GM18520 (cell line): ENCODE measurements around the gene ZNF565.
"Not testable (repeated sequence)": the region's sequence is repeated elsewhere in the genome, so short reads cannot be mapped to it uniquely, and the experiment has no call there.

Experiments used
- ATAC-seq: cut with Tn5 transposase; IDR thresholded peaks from one replicate; pipeline ENCODE4 v1.9.1; 2021; ENCODE audit not compliant: unreplicated experiment

Gene ZNF565

GRCh38 chr19:36214386-36215275, at the start of gene ZNF565, which contains the start of gene ZNF146:
ZNF565 (minus strand) TSS chr19:36214665; CDS start chr19:36201985, 12,680 bp downstream.
ZNF146 (plus strand) TSS chr19:36215106; CDS start chr19:36236441, 21,335 bp downstream.
- peak; percentile 82 for ATAC-seq

GRCh38 chr19:36259211-36259610, 44.7 kb upstream of the ZNF565 start:
- ATAC-seq, result no peak

DNA sequence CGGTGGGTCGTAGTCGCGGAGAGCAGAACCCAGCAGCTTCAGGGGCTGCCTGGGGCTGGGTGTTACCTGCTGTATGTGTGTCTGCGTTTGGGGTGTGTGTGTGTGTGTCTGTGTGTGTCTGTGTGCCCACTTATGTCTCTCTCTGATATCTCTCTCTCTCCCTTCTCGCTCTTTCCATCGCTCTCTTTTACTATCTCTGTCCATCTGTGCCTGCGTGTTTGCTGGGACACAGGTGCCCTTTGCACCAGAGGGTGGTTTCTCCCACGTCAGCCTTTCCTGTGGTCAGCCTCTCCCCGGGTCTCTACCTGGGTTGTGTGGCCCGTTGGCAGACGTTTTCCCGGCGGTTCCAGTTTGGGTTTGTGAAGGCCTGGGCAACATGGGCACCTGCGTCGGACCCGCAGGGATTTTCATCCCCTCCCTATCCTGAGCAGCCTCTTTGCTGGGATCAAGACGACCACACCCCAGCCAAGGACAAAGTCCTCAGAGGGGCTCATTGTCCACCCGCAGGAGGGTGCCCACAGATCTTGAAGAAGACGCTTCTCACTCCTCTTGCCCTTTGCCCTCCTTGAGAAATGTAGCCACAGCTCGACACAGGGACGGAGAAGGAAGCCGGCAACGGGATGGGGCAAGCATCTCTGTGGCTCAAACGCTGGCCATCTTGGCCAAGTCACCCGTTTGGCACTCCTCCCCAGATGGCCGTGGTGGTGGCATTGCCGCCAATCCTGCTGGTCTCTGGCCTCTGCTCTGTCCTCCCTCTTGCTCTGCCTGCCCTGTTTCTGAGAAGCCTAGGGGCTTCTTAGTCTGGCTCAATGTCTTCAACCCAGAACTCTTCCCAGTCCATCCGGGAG, 43.8 kb upstream of the ZNF565 start:
- no peak for ATAC-seq

DNA sequence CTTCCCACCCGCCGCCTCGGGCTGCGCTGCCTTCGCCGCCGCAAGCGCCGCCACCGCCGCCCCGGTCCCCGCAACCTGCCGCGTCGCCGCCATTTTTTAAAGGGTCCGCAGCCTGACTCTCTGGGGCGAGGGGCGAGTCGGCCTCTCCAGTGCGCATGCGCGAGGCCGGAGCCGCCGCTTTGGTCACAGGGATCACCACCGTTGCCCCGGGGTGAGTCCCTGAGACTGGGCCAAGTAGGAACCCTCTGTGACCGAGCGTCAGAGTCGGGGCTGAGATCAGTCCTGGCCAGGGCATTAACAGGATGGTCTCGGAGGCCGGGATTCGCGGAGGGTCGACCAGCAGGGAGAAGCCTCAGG, 43.0 kb upstream of the ZNF565 start:
- ATAC-seq, result no peak

DNA sequence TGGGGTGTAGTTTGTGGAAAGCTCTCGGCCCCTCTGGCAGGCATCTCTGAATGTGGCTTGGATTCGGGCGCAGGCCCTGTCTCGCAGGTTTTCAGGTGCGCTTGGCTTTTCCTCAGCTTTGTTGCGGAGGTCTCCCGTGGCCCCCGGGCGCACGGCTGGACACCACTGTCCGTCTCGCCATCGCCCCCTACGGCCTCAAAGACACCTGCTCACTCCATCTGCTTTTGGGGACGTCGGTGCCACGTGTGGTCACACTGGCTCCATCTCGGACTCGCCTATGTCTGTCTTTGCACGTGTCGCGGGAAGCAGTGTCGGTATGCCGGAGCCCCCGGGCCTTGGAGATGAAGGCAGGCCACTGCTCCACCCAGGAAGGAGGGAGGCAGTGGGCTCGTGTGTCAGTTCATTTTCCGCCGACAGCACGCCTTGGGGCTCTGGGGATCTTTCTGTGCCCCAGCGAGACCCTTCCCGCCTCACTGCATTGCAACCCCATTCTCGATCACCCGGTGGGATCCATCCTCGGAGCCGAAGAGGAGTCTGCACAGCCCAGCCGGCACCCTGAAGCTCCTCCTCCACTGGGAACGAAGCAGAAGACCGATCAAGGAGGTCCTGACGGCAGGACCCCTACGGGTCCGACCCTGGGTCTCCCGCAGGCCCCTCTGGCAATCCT, 42.5 kb upstream of the ZNF565 start:
- no peak for ATAC-seq

GRCh38 chr19:36256064-36256463, 41.6 kb upstream of the ZNF565 start:
- ATAC-seq, result no peak

DNA sequence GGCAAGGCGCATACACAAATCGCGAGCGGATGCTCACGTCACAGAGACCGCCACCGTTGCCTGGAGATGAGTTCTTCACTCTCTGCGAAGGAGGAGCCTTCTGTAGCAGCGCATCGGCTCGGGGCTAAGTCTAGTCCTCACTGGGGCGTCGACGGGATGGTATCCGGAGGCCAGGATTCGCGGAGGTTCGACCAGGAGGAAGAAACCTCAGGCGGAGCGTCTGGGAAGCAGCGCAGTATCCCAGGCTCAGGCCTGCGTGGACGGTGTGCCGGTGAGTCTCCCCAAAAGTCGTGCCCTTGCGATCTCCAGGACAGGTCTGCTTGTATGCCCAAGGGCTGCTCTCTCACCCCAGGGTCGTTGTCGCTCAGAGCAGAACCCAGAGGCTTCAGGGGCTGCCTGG, 40.9 kb upstream of the ZNF565 start:
- ATAC-seq, result no peak

DNA sequence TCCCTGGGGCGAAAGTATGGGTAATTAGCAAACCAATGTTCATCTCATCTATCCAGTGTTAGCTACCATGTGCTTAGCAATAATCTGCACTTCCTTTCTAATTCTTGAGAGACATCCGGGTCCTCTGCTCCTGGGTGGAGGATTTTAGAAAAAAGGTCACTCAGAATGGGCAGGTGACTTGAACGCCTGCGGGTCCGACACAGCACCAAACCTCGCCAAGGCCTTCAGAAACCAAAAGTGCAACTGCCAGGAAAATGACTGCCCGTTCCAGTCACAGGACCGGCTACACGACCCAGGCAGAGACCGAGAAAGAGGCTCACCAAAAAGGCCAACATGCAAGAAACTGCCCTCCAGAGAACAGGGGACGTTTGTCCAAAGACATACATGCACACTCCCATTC, 40.4 kb upstream of the ZNF565 start:
- no peak for ATAC-seq

DNA sequence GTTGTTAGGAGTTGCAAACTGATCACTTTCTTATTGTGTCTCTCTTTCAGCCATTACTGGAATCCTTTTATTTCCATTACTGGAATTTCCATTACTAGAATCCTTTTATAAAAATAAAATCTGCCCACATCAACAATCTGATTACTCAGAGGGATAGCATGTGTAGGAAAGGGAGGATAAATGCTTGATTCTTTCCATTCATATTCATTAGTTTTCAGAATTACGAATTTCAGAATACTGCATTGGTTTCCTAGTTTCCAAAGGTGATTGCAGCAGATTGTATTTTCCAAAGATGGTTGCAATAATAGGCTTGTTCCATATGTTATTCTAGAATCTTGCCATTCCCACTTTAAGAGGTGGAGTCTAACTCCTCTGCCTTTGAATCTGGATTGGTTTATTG, 37.6 kb upstream of the ZNF565 start:
- no peak for ATAC-seq

GRCh38 chr19:36246006-36246481, 31.6 kb upstream of the ZNF565 start:
- ATAC-seq, result no peak

DNA sequence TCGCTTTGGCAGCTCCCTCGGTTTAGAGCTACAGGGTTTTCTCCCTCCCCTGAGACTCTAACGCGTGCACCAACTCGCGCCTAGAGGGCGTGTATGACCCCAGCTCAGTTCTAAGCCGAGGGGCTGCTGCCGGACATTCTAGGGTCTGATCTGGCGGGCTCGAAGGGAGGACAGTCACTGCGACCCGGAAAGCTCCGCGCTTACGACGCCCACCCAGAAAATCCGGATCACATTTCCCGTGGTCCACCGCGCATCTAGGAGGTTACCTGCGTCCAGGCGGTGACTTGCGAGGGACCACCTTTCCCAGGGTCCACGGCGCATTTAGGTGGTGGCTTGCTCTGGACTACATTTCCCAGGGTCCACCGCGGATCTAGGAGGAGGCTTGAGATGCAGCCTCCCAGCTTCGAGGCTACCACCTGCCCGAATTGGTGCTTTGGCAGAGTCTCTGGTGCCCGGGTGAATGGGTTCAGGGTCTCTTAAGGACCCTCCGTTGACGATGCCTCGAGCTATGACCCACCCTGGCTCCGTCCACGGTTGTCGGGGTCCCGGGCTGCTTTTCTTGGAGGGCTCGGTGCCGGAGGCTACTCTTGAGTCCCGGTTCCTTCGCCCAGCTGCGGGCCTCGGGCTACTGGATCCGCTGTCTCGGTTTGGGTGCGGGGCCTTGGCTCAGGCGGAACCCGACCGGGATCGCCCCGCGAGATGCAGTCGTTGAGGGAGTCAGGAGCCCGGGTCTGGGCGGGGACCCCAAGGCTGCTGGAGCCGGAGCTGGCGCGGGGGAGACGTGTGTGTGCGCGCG, 30.9 kb upstream of the ZNF565 start:
- ATAC-seq, result no peak

DNA sequence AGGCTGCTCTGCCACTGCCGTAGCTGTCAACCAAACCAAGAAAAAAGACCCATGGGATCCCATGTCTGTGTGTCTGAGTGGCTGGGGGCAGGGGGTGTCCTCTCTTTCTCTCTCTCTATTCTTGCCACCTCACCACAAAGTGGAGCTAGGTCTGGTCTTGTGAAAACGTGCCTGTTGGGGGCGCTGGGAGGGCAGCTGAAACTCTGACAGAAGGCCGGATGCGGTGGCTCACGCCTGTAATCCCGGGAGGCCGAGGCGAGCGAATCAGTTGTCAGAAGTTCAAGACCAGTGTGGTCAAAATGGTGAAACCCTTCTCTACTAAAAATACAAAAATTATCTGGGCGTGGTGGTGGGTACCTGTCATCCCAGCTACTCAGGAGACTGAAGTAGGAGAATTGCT, 29.6 kb upstream of the ZNF565 start:
- no peak for ATAC-seq

- no peak for ATAC-seq
Measured at GRCh38 chr19:36236946-36237310, 22.5 kb upstream of the ZNF565 start.

- ATAC-seq, result no peak
Measured at GRCh38 chr19:36236304-36236945, 22.0 kb upstream of the ZNF565 start.

- not testable (repeated sequence) for ATAC-seq
Measured at GRCh38 chr19:36233626-36234025, 19.2 kb upstream of the ZNF565 start.

- no peak for ATAC-seq
Measured at GRCh38 chr19:36225219-36225892, 10.9 kb upstream of the ZNF565 start.

- ATAC-seq, result no peak
Measured at GRCh38 chr19:36222503-36222902, 8.0 kb upstream of the ZNF565 start.

- ATAC-seq, result no peak
Measured at GRCh38 chr19:36221474-36221873, 7.0 kb upstream of the ZNF565 start.
